Mesodermal cell (in vitro differentiated cells): ENCODE measurements around the gene KLHL40.

Experiments
- H3K27ac ChIP-seq: 2 replicates; pipeline ENCODE4 v1.7.0; 2013; ENCODE audit warnings: mild to moderate bottlenecking, low read depth, low read length, moderate library complexity; ENCODE audit not compliant: severe bottlenecking
- H3K36me3 ChIP-seq: 2 replicates; pipeline ENCODE4 v1.7.1; 2013; ENCODE audit warnings: mild to moderate bottlenecking, low read length, moderate library complexity; ENCODE audit not compliant: control insufficient read depth, insufficient read depth
- H3K4me1 ChIP-seq: one replicate; pipeline ENCODE4 v1.7.1; 2013; ENCODE audit warnings: mild to moderate bottlenecking, low read length; ENCODE audit not compliant: insufficient read depth, control insufficient read depth, poor library complexity, severe bottlenecking
- H3K4me3 ChIP-seq: 2 replicates; pipeline ENCODE4 v1.7.0; 2013; ENCODE audit warnings: low read length, control low read depth, mild to moderate bottlenecking; ENCODE audit not compliant: insufficient read depth, poor library complexity, severe bottlenecking; ENCODE audit errors: extremely low read depth
- H3K9me3 ChIP-seq: 2 replicates; pipeline ENCODE4 v1.7.1; 2013; ENCODE audit warnings: mild to moderate bottlenecking, low read length, moderate library complexity; ENCODE audit not compliant: control insufficient read depth
- WGBS, 2 experiments: methylation state at CpG; one replicate each; pipeline ENCODE4 v1.1.5; 2013; ENCODE audit warnings: missing lambda C conversion rate in 2 of 2; ENCODE audit not compliant: insufficient coverage in 2 of 2; 5-methylcytosine and 5-hydroxymethylcytosine counted together

Gene KLHL40

GRCh38 chr3:42690766-42691680 lies 5.7 kb downstream of the KLHL40 start:
- no peaks in the 10 kb centered on the region for H3K9me3 ChIP-seq
- 85 to 92% methylated on average over 9 of the region's 10 CpGs for WGBS, 2 experiments
- no peak overlapping the region for H3K4me3 ChIP-seq
- H3K27ac ChIP-seq, result no peak overlapping the region
- no peaks in the 10 kb centered on the region for H3K4me1 ChIP-seq
- H3K36me3 ChIP-seq, result no peaks in the 10 kb centered on the region

GRCh38 chr3:42691816-42692666 lies 6.7 kb downstream of the KLHL40 start:
- H3K36me3 ChIP-seq, result no peaks in the 10 kb centered on the region
- H3K9me3 ChIP-seq, result no peaks in the 10 kb centered on the region
- H3K4me1 ChIP-seq, result no peaks in the 10 kb centered on the region
- no peak overlapping the region for H3K4me3 ChIP-seq
- no peak overlapping the region for H3K27ac ChIP-seq
- WGBS, 2 experiments, result 81 to 86% methylated on average over 6 to 7 of the region's 13 CpGs

- Histone ChIP-seq H3K27ac (no peak overlapping the region), H3K4me1 (no peaks in the 10 kb centered on the region), H3K36me3 (no peaks in the 10 kb centered on the region), H3K4me3 (no peak overlapping the region), H3K9me3 (no peaks in the 10 kb centered on the region)
- WGBS, 2 experiments, result 79 to 87% methylated on average over 11 to 15 of the region's 17 CpGs
Observed at GRCh38 chr3:42692667-42693529, 7.6 kb downstream of the KLHL40 start.

GRCh38 chr3:42693530-42693930 lies 8.2 kb downstream of the KLHL40 start:
- no peak overlapping the region for H3K4me3 ChIP-seq
- no peaks in the 10 kb centered on the region for H3K4me1 ChIP-seq
- H3K9me3 ChIP-seq, result no peaks in the 10 kb centered on the region
- 64 to 73% methylated on average over 2 to 3 of the region's 4 CpGs for WGBS, 2 experiments
- no peak overlapping the region for H3K27ac ChIP-seq
- no peaks in the 10 kb centered on the region for H3K36me3 ChIP-seq

- Histone ChIP-seq H3K9me3 (no peaks in the 10 kb centered on the region), H3K4me3 (no peak overlapping the region), H3K27ac (no peak overlapping the region), H3K36me3 (no peaks in the 10 kb centered on the region), H3K4me1 (no peaks in the 10 kb centered on the region)
Observed at GRCh38 chr3:42694366-42694765, 9.0 kb downstream of the KLHL40 start.

- no peaks in the 10 kb centered on the region for H3K9me3 ChIP-seq
- H3K4me1 ChIP-seq, result no peaks in the 10 kb centered on the region
- no peaks in the 10 kb centered on the region for H3K36me3 ChIP-seq
- 73 to 81% methylated on average over 11 to 16 of the region's 19 CpGs for WGBS, 2 experiments
- no peak overlapping the region for H3K4me3 ChIP-seq
- H3K27ac ChIP-seq, result no peak overlapping the region
Observed at GRCh38 chr3:42696356-42697288, 11.3 kb downstream of the KLHL40 start.

GRCh38 chr3:42697289-42698051 lies 12.1 kb downstream of the KLHL40 start:
- no peak overlapping the region for H3K4me3 ChIP-seq
- 83 to 85% methylated on average over 15 of the region's 18 CpGs for WGBS, 2 experiments
- no peaks in the 10 kb centered on the region for H3K36me3 ChIP-seq
- no peaks in the 10 kb centered on the region for H3K9me3 ChIP-seq
- no peaks in the 10 kb centered on the region for H3K4me1 ChIP-seq
- H3K27ac ChIP-seq, result no peak overlapping the region

- Histone ChIP-seq H3K27ac (no peak overlapping the region), H3K4me3 (no peak overlapping the region), H3K36me3 (no peaks in the 10 kb centered on the region), H3K4me1 (no peaks in the 10 kb centered on the region), H3K9me3 (no peaks in the 10 kb centered on the region)
- 85 to 94% methylated on average over 4 to 7 of the region's 7 CpGs for WGBS, 2 experiments
Observed at GRCh38 chr3:42698216-42698910, 13.0 kb downstream of the KLHL40 start.

- no peak overlapping the region for H3K4me3 ChIP-seq
- no peaks in the 10 kb centered on the region for H3K9me3 ChIP-seq
- no peaks in the 10 kb centered on the region for H3K36me3 ChIP-seq
- 88 to 89% methylated on average over 7 to 8 of the region's 9 CpGs for WGBS, 2 experiments
- no peaks in the 10 kb centered on the region for H3K4me1 ChIP-seq
- no peak overlapping the region for H3K27ac ChIP-seq
Observed at GRCh38 chr3:42698911-42699230, 13.5 kb downstream of the KLHL40 start.
